Stimulated activated CD8-positive, alpha-beta memory T cell treated with anti-CD3 and anti-CD28 coated beads, Interleukin-15, amount 100 ng/mL, for 24 hours (primary cell): Measurements from ENCODE around the gene CCNO.

Experiments
- DNase-seq: peaks from one replicate; pipeline ENCODE4 v3.0.0-alpha.2; 2020; ENCODE audit warnings: low read depth

The CCNO gene

DNA sequence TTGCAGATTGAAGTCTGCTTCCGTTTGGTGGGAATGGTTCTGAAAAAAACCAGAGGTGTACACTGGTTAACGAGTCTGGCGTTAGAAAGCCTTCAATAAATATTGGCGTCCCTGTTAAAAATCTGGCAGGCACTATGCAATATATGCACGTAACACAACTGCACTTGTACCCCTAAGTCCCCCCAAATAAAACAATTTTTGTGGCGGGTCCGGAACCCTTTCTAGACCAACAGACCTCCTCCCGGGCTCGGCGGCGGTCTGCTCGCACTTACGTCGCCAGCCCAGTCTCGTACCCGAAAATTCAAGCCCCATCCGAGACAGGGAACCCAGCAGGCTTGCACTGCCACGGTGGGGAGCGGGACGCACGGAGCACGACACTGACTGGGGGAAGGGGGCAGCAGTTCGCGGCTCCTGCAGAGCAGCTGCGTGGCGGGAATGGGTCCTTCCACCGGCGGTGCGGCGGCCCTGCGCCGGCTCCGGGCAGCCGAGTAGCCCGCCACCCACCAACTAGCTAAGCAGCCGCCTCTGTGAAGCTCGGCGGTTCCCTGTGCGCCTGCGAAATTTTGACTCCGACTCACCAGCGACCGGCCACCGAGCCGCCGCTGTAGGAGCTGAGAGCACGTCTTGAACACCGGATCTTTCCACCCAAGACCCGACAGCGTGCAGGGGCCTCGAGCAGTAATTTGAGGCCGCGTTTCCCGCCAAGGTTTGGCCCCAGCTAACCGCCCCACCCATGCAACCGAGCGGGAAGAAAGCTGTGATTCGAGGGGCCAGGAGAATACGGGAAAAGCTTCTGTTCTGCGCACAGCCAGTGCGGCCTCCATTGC lies 10.2 kb downstream of the CCNO start:
- no peak for DNase-seq

DNA sequence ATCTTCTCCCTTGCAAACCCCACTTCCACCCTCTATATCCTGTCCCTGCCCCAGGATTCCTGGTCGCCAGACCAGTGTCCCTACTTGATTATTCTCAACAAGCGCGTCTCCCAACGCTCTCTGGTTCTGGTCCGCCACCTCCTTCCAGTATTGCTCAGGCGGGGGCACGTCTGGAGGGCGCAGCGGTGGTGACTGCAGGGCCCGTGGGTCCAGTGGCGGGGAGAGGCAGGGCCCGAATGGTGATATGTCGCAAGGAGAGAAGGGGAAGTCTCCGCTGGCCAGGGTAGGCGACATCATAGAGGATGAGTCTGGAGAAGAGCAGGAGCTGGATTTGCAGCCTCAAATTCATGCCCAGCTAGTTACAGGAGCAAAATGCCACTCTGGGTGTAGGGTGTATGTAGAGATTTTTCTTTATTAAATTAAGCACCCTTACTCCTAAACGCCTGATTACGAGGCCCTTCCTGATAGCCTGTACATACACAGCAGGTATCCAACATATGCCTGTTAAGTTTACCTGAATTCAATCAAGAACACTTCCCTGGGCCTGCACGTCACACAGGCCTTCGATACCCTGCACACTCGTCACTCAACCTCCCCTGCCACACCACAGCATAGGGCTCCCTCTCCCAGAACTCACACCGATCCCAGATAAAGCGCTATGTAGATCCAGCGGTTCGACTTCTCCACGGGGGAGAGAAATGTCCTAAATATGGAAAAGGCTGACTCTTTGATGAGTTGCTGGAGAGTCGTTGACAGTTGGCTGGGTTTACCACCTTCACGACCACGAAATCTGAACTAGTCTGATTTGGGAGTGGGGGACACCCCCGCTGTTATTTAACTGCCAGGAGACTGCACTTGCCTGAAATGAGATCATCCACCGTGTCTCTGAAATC lies 11.1 kb downstream of the CCNO start:
- no peak for DNase-seq

DNA sequence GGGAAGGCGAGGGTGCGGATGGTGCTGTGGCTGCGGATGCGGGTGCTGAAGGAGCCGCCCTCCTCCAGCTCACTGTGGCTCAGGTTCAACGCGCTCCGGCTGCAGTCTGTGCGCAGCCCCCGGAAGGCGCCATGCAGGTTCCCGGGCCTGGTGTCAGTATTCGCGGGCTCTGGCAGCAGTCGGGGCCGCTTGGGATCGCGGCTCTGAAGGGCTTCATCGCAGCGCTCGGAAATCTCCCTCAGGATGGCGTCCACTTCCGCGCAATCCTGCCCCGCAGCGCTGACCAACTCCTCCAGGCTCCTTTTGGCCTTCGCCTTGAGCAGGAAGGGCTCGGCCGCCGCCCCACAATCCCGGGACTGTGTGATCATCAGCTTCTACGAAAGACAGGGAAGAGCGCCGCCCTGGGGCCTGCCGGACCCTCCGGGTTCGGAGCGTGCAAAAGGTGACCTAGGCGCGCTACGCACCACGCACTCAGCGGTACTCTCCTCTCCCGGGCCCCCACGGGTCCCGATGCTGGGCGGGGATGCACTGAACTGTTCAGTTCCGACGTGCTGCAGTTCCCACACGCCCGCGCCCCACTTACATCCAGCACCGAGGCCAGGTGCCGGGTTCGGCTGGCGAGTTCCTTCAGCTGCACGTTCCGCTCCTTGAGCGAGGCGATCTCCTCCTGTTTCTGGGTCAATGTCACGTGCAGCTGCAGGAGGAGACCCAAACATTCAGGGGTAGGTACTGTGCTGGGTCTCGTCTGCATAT lies 12.8 kb downstream of the CCNO start:
- DNase-seq, result no peak

DNA sequence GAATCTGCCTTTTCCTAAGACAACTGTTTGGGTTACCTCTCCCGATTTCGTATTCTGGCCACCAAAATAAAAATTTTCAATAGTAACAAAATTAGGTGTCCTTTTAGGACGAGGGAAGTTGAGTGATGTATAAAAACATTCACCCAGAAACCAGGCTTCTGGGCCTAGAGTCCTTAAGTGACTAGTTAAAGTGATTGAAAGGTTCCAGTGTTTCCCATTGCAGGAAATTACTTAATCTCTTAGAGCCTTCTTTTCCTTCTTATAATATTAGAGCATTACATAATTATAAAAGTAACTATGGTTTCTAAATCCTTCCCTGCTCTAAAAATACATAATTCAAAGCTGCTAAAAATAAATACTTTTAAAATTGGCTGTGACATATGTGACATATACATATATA lies 13.6 kb downstream of the CCNO start:
- no peak for DNase-seq

DNA sequence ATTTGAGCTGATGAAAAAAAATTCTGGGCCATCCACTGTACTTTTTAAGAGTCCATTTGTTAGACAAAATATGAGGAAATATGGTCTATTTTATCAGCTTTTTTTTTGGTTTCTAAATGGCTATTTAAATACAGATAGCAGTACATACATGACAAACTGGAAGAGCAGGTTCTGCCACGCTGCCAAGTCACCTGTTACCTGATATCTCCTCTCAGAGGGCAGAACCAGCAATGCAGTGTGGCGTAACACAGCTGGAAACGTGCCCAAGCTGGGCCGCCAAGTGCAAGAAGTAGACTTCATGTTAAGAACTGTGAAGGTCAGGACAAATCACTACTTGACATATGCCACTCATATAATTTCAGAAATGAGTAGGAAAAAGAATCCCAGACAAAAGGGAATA lies 14.4 kb downstream of the CCNO start:
- DNase-seq, result no peak

DNA sequence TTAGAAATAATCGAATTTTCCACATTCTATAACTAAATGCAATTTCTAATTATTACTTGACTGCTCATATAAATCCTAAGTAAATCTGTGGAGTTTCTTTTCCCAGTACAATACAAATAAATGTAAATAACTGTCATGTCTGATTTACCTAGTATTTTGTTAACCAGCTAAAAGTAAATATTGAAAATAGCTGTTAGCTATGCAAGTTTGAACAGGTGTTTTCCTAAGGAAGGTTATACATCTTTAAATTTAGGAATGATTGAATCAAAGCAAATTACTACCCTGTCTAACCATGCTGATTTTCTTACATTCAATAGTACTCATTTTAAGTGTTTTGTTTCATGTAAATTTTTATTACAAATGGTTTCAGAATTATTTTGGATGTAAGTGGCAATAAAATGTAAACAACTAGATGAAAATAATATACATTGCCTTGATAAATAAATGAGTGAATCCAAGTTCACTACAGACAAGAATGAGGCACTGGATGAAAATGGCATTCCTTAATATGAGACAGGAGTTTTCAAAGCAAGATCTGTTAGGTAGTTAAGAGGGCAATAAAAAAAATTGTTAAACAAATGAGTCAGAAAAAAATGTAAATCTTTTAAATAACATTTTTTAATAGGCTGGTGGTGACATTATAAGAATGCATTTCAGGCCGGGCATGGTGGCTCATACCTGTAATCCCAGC lies 22.1 kb downstream of the CCNO start:
- no peak for DNase-seq

DNA sequence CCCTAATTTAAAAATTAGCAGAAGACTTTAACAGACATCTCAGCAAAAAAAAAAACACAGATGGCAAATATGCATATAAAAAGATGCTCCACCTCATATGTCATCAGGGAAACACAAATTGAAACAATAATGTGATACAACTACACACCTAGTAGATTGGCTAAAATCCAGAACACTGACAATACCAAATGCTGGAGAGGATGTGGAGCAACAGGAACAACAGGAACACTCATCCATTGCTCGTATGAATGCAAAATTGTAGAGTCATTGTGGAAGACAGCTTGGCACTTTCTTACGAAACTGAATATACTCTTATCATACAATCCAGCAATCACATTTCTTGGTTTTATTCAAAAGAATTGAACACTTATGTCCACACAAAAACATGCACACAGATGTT lies 28.4 kb downstream of the CCNO start:
- DNase-seq, result no peak

DNA sequence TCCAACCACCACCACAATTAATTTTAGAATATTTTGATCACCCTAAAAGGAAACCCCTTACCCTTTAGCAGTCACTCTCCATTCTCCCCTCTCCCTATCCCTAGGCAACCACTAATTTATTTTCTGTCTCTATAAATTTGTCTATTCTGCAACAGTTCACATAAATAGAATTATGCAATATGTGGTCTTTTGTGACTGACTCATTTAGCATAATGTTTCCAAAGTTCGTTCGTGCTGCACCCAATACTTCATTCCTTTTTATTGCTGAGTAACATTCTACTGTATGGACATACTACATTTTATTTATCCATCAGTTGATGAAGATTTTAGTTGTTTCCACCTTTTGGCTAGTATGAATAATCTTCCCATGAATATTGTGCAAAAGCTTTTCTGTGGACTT lies 42.2 kb downstream of the CCNO start:
- no peak for DNase-seq

DNA sequence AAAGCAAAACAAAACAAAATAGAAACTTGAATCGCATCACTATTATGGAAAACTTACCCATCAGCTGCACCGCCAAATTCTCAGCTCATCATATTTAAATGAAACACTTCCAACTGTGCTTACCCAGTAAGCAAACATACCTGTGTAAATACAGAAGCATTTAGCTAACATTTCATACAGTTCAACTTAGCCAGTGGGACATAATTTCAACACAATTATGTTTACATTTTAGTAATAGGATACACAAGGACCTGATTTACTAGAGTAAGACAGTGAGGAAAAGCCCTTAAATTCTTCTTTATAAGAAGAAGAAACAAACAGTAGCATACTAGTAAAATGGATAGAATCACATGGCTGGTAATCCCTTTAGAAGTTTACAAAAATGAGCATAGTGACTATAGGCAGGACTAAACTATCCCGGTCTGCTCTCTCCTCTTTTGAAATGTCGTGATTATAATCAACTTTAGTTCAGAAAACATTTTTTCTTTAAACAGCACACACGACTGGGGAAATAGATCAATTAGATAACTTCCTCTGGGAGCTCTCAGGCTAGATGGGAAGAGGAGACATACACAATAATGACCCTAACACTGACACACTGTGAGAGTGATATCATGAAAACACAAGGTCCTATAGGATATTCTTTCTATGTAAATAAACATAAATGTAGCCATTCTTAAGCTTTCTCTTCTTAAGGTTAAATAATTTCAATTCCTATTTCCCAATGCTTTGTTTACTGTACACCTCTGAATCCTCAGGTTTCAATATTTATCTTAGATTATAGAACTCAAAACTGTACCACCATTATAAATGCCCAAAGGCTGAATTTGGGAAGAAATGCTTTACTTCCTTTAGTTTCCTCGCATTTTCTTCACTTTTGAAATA lies 44.5 kb downstream of the CCNO start:
- DNase-seq, result no peak

DNA sequence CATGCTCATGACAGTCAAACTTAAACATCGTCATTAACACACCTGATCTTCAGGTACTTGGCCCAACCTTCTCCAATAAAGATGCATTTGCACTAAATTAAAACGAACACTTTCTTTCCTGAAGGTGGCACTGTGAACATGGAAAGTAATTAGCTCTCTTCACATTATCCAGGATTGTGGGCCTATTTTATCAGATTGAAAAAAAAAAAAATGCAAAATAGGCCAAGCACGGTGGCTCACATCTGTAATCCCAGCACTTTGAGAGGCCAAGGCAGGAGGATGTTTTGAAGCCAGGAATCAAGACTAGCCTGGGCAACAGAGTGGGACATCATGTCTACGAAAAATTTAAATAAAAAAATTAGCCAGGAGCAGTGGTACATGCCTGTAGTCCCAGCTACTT lies 46.0 kb downstream of the CCNO start:
- DNase-seq, result no peak
